Measurements from ENCODE around the gene MACROD2.

The MACROD2 gene

GRCh38 chr20:14543040-14543439 lies 547.7 kb downstream of the MACROD2 start:
- H2AFZ ChIP-seq = no peak overlapping the region
- no peaks in the 10 kb centered on the region for H3K27me3 ChIP-seq (ENCODE audit: control insufficient read depth, insufficient read depth, low read length)
- H3K27ac ChIP-seq = no peak overlapping the region
- no peaks in the 10 kb centered on the region for H3K79me2 ChIP-seq
- H3K9ac ChIP-seq = no peak overlapping the region
- H3K36me3 ChIP-seq (ENCODE audit: control insufficient read depth, insufficient read depth, low read length) = no peaks in the 10 kb centered on the region
- no peak for TF ChIP-seq CTCF (IDR thresholded peaks at IDR 0.05)
- no peak overlapping the region for H3K4me2 ChIP-seq (ENCODE audit: low read length)
- H3K9me3 ChIP-seq (ENCODE audit: control insufficient read depth, low read length) = no peaks in the 10 kb centered on the region
- H3K4me3 ChIP-seq (ENCODE audit: low read depth, low read length) = no peak overlapping the region
- no peaks in the 10 kb centered on the region for H3K4me1 ChIP-seq

GRCh38 chr20:14544688-14545087 lies 549.4 kb downstream of the MACROD2 start:
- Histone ChIP-seq H2AFZ (no peak overlapping the region), H3K27ac (no peak overlapping the region), H3K4me1 (no peaks in the 10 kb centered on the region), H3K4me3 (ENCODE audit: low read depth, low read length) (no peak overlapping the region), H3K4me2 (ENCODE audit: low read length) (no peak overlapping the region), H3K79me2 (no peaks in the 10 kb centered on the region), H3K9me3 (ENCODE audit: control insufficient read depth, low read length) (no peaks in the 10 kb centered on the region), H3K36me3 (ENCODE audit: control insufficient read depth, insufficient read depth, low read length) (no peaks in the 10 kb centered on the region), H3K9ac (no peak overlapping the region), H3K27me3 (ENCODE audit: control insufficient read depth, insufficient read depth, low read length) (no peaks in the 10 kb centered on the region)
- TF ChIP-seq CTCF (IDR thresholded peaks at IDR 0.05) = no peak

- Histone ChIP-seq H3K4me3 (ENCODE audit: low read depth, low read length) (no peak overlapping the region), H3K4me1 (peaks cover 5% of the 10 kb centered on the region), H3K4me2 (ENCODE audit: low read length) (no peak overlapping the region), H2AFZ (peak overlapping the region; percentile 48), H3K27me3 (ENCODE audit: control insufficient read depth, insufficient read depth, low read length) (no peaks in the 10 kb centered on the region), H3K9me3 (ENCODE audit: control insufficient read depth, low read length) (no peaks in the 10 kb centered on the region), H3K27ac (no peak overlapping the region), H3K36me3 (ENCODE audit: control insufficient read depth, insufficient read depth, low read length) (no peaks in the 10 kb centered on the region), H3K9ac (no peak overlapping the region), H3K79me2 (no peaks in the 10 kb centered on the region)
- TF ChIP-seq CTCF (IDR thresholded peaks at IDR 0.05) = no peak
Observed at GRCh38 chr20:14550655-14551054, 555.3 kb downstream of the MACROD2 start.

DNA sequence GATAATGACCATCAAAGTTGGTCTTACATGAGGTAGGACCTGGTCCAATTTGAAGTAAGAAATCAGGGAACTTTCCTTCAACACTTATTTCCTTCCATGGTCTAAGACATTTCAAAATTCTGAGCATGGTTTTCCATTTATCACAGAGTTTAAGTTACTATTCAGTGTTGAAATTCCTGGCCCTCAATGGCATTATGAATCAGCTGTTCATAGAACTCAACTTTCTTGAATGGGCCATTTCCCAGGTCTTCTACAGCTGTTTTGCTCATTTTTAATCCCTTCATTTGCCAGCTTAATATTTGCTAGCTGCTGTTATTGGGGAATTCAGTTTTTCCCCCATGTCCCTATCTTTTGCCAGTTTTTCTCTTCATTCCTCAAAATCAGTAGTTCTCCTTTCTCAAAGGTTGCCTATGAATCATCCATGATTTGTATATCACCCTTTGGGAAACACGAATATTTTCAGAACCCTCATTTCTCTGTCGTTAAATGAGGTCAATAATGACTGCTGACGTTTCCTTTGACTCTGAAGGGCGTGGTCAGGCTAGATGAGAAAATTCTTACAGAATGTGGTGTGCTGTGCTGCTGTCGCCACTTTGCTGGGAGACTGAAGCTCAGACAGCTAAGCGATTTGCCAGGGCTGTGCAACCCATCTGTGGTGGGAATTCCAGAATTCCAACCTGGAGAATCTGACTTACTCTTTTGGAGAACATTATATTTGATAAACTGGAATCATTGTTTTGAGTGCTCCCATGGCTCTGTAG lies 558.6 kb downstream of the MACROD2 start:
- no peaks in the 10 kb centered on the region for H3K79me2 ChIP-seq
- H3K4me1 ChIP-seq = peaks cover 6% of the 10 kb centered on the region
- H3K9ac ChIP-seq = no peak overlapping the region
- no peak for TF ChIP-seq CTCF (IDR thresholded peaks at IDR 0.05)
- H3K4me3 ChIP-seq (ENCODE audit: low read depth, low read length) = no peak overlapping the region
- no peak overlapping the region for H3K27ac ChIP-seq
- no peaks in the 10 kb centered on the region for H3K9me3 ChIP-seq (ENCODE audit: control insufficient read depth, low read length)
- H3K27me3 ChIP-seq (ENCODE audit: control insufficient read depth, insufficient read depth, low read length) = no peaks in the 10 kb centered on the region
- H3K36me3 ChIP-seq (ENCODE audit: control insufficient read depth, insufficient read depth, low read length) = no peaks in the 10 kb centered on the region
- no peak overlapping the region for H2AFZ ChIP-seq
- H3K4me2 ChIP-seq (ENCODE audit: low read length) = no peak overlapping the region

DNA sequence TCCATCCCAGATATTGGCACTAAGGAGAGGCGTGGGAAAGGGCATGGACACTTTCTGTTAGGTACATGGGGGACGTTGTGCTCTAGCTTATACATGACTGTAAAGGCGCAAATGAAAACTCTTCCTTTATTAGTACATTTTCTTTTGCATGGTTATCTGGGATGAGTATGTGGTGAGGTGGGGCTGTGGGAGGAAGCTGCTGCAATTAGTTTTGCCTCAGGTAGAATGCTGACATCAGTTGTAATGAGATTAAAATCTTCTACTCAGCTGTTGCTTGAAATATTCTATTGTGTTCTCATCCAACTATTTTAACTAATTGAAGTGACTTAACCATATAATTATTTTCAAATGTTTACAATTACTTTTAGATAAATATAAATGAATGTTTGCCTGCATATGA lies 560.4 kb downstream of the MACROD2 start:
- Histone ChIP-seq H3K79me2 (no peaks in the 10 kb centered on the region), H3K4me1 (peaks cover 6% of the 10 kb centered on the region), H3K4me2 (ENCODE audit: low read length) (peak overlapping the region; percentile 54), H2AFZ (peak overlapping the region; percentile 5), H3K27ac (no peak overlapping the region), H3K9me3 (ENCODE audit: control insufficient read depth, low read length) (no peaks in the 10 kb centered on the region), H3K36me3 (ENCODE audit: control insufficient read depth, insufficient read depth, low read length) (no peaks in the 10 kb centered on the region), H3K27me3 (ENCODE audit: control insufficient read depth, insufficient read depth, low read length) (no peaks in the 10 kb centered on the region), H3K9ac (no peak overlapping the region), H3K4me3 (ENCODE audit: low read depth, low read length) (peak overlapping the region; percentile 28)
- TF ChIP-seq CTCF (IDR thresholded peaks at IDR 0.05) = no peak

Measured in parathyroid adenoma (tissue), 2 donors.